Activated CD4-positive, alpha-beta T cell treated with anti-CD3 and anti-CD28 coated beads, Interleukin-2, amount 50 U/mL, for 4 hours (primary cell): ENCODE results near the gene CDHR2.

Experiments
- DNase-seq, 2 experiments: peaks; one replicate each; pipeline ENCODE4 v3.0.0-alpha.2; 2020

The CDHR2 gene

GRCh38 chr5:176548967-176549444 lies at the start of gene CDHR2:
TSS of gene CDHR2 (plus strand) at chr5:176549342. CDS start at chr5:176565353, 16,011 bp downstream.
- DNase-seq: no peak

GRCh38 chr5:176500511-176500910 lies 48.6 kb upstream of the CDHR2 start:
- DNase-seq: no peak

- DNase-seq: no peak
Observed at GRCh38 chr5:176501333-176501732, 47.8 kb upstream of the CDHR2 start.

- no peak for DNase-seq
Observed at GRCh38 chr5:176503496-176503895, 45.6 kb upstream of the CDHR2 start.

- DNase-seq: no peak
Observed at GRCh38 chr5:176507911-176508310, 41.2 kb upstream of the CDHR2 start.

GRCh38 chr5:176508603-176509002 lies 40.5 kb upstream of the CDHR2 start:
- DNase-seq: no peak

- DNase-seq: no peak
Observed at GRCh38 chr5:176513788-176514187, 35.4 kb upstream of the CDHR2 start.

GRCh38 chr5:176514244-176514950 lies 34.7 kb upstream of the CDHR2 start:
- DNase-seq: no peak

- no peak for DNase-seq
Observed at GRCh38 chr5:176515396-176515795, 33.7 kb upstream of the CDHR2 start.

- DNase-seq: no peak
Observed at GRCh38 chr5:176517053-176517661, 32.0 kb upstream of the CDHR2 start.

- no peak for DNase-seq
Observed at GRCh38 chr5:176519810-176520720, 29.1 kb upstream of the CDHR2 start.

GRCh38 chr5:176521286-176521685 lies 27.9 kb upstream of the CDHR2 start:
- DNase-seq: no peak

- no peak for DNase-seq
Observed at GRCh38 chr5:176521699-176522263, 27.4 kb upstream of the CDHR2 start.

- DNase-seq: no peak
Observed at GRCh38 chr5:176524138-176524537, 25.0 kb upstream of the CDHR2 start.

GRCh38 chr5:176524987-176525386 lies 24.2 kb upstream of the CDHR2 start:
- DNase-seq: no peak

- no peak for DNase-seq
Observed at GRCh38 chr5:176525677-176526076, 23.5 kb upstream of the CDHR2 start.

- no peak for DNase-seq
Observed at GRCh38 chr5:176526462-176526861, 22.7 kb upstream of the CDHR2 start.

GRCh38 chr5:176527246-176528222 lies 21.6 kb upstream of the CDHR2 start:
- DNase-seq: no peak

GRCh38 chr5:176528301-176528700 lies 20.8 kb upstream of the CDHR2 start:
- no peak for DNase-seq

- no peak for DNase-seq
Observed at GRCh38 chr5:176528761-176529115, 20.4 kb upstream of the CDHR2 start.

GRCh38 chr5:176529116-176529740 lies 19.9 kb upstream of the CDHR2 start:
- DNase-seq: no peak

- no peak for DNase-seq
Observed at GRCh38 chr5:176529741-176530141, 19.4 kb upstream of the CDHR2 start.
